ENCODE results near the gene PPP6R3.

Gene PPP6R3

DNA sequence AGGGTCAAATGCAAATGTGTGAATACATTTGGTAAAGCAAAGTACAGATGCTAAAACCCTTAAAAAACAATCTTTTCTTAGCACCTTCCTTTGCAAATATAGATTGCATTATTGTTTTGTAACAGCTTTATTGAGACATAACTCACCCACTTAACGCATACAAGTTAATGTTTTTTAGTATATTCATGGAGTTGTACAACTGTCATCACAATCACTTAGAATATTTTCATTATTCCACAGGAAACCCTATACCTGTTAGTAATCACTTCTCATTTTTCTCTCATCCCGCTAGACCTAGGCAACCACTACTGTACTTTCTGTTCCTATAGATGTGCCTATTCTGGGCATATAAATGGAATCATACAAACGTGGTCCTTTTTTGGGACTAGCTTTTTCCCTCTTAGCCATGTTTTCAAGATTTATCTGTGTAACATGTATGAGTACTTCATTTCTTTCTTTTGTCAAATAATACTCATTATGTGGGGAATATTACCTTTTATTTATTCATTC is 34.7 kb downstream of the PPP6R3 start:
- in situ Hi-C loops (cut with HindIII; ENCODE audit: low pct_unique_long_range_greater_than_20kb, low sequenced_read_pairs) = no loop called here
- no peak for TF ChIP-seq JUND (IDR thresholded peaks at IDR 0.05; ENCODE audit: low read depth)
- DNase-seq (ENCODE audit: low read depth in 1 of 2, low spot score in 1 of 2) = no peak

DNA sequence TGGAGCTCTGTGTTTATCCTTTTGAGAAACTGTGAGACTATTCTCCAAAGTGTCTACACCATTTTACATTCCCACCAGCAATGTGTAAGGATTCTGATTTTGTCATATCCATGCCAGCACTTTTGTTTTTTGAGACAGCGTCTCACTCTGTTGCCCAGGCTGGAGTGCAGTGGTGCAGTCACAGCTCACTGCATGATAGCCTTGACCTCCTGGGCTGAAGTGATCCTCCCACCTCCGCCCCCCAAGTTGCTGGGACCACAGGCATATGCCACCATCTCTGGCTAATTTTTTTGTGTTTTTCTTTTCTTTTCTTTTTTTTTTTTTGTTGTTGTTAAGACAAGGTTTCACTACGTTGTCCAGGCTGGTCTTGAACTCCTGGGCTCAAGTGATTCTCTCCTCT is 35.3 kb downstream of the PPP6R3 start:
- no peak for TF ChIP-seq JUND (IDR thresholded peaks at IDR 0.05; ENCODE audit: low read depth)
- no peak for DNase-seq (ENCODE audit: low read depth in 1 of 2, low spot score in 1 of 2)
- in situ Hi-C loops (cut with HindIII; ENCODE audit: low pct_unique_long_range_greater_than_20kb, low sequenced_read_pairs) = no loop called here

DNA sequence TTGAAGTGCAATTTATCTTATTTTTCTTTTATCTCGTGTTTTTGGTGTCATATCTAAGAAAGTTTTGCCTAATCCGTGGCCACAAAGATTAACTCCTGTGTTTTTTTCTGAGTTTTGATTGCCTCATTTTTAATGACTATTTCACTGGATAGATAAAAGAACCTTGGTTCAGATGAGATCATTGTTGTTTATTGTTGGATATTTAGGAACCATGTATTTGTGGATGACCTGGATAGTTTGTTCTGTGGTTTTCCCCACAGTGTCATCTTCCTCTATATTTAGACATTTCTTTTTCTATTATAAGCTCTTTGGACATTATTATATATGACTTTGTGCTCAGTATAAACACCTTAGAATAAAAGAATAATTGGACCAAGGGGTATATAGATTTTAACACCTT is 37.2 kb downstream of the PPP6R3 start:
- in situ Hi-C loops (cut with HindIII; ENCODE audit: low pct_unique_long_range_greater_than_20kb, low sequenced_read_pairs) = no loop called here
- DNase-seq (ENCODE audit: low read depth in 1 of 2, low spot score in 1 of 2) = no peak
- TF ChIP-seq JUND (IDR thresholded peaks at IDR 0.05; ENCODE audit: low read depth) = no peak

DNA sequence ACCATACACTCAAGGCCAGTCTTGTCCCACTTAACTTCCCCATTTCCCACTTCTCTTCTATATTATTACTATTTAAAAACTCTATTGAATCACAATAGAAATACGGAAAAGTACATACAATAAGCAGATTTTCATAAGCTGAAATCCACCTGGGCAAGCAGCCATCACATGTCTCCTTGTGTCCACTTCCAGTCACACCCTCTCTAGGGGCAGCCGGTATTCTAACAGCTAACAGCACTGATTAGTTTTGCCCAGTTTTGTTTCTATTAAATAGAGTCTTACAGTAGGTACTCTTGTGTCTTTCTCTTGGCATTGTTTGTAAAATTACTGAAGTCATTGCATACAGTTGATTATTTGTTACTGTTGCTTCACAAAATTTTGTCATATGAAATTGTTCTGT is 37.8 kb downstream of the PPP6R3 start:
- in situ Hi-C loops (cut with HindIII; ENCODE audit: low pct_unique_long_range_greater_than_20kb, low sequenced_read_pairs) = no loop called here
- TF ChIP-seq JUND (IDR thresholded peaks at IDR 0.05; ENCODE audit: low read depth) = no peak
- DNase-seq (ENCODE audit: low read depth in 1 of 2, low spot score in 1 of 2) = no peak

DNA sequence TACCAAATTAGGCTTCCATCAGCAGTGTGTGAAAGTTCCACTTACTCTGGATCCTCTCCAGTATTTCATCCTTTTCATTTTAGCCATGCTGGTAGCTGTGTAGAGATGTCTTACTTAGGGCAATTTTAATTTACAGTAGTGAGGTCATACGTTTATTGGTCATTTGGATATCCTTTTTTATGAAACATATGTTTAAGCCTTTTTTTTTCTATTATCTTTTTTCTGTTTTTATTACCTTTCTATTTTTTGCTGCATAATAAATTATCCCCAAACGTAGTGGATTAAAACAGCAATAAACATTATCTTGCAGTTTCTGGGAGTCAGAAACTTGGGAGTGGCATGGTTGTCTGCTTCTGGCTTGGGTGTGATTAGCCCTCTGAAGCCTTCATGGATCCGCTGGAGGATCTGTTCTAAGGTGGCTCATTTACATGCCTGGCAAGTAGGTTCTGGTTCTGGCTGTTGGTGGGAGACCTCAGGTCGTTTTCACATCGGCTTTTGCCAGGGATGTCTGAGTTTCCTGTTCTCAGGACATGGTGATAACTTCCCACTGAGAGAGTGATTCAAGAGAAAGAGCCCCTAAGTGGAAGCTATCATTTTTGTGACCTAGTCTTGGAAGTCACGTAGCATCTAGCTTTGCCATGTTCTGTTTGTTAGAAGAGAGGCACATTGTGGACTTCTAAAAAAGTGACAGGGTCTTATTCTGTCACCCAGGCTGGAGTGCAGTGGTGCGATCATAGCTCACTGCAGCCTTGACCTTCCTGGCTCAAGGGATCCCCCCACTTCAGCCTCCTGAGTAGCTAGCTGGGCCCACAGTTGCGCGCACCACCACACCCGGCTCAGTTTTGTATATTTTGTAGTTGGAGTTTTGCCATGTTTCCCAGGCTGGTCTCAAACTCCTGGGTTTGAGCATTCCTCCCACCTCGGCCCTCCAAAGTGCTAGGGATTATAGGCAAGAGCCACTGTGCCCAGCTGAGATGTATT is 38.6 kb downstream of the PPP6R3 start:
- TF ChIP-seq JUND (IDR thresholded peaks at IDR 0.05; ENCODE audit: low read depth) = no peak
- in situ Hi-C loops (cut with HindIII; ENCODE audit: low pct_unique_long_range_greater_than_20kb, low sequenced_read_pairs) = no loop called here
- DNase-seq (ENCODE audit: low read depth in 1 of 2, low spot score in 1 of 2) = no peak

DNA sequence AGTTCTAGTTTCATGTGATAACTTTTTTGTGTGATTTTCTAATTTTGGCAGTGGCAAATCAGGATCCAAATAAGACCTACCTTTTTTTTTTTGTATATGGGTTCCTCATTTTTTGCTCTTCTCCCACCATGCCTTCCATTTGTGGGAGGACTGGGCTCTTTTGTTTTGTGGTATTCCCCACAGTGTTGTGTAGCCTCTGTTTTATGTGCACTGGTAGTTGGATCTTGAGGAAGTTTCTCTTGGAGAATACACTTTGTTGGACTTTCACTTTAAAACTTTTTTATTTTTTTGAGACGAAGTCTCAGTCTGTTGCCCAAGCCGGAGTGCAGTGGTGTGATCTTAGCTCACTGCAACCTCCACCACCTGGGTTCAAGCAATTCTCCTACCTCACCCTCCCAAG is 39.7 kb downstream of the PPP6R3 start:
- DNase-seq (ENCODE audit: low read depth in 1 of 2, low spot score in 1 of 2) = no peak
- no peak for TF ChIP-seq JUND (IDR thresholded peaks at IDR 0.05; ENCODE audit: low read depth)
- in situ Hi-C loops (cut with HindIII; ENCODE audit: low pct_unique_long_range_greater_than_20kb, low sequenced_read_pairs) = no loop called here

DNA sequence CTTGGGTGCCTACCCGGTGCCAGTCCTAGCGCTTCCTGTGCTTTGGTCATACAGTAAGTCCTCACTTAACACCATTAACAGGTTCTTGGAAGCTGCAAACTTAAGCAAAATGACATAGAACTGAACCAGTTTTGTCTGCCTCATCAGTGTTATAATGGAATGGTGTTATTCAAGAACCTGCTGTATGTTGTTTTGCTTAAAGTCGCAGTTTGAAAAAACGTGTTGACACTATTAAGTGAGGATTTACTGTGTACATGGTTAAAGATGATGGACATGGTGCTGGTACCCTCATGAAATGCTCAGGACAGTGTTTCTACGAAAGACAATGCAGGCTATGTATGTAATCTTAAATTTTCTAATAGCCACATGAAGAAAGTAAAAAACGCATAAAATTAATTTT is 41.3 kb downstream of the PPP6R3 start:
- no peak for DNase-seq (ENCODE audit: low read depth in 1 of 2, low spot score in 1 of 2)
- in situ Hi-C loops (cut with HindIII; ENCODE audit: low pct_unique_long_range_greater_than_20kb, low sequenced_read_pairs) = no loop called here

DNA sequence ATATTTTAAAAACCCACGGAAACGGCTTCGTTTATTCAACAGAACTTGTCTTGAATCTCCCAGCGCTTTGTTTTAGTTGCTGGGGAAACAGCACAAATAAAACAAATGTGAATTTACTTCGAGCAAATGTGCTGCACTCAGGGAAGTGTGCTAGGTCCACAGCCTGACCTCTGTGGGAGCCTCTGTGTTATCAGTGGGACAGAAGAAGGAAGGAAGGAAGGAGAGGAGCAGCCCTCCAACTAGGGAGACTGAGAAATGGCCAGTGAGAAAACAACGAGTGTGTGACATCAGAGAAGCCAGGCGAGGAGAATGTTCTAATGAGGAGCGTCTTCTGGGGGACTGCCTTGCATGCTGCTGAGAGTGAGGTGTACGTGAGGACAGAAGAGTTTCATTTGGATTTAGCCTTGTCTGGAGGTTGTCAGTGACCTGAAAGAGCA is 42.7 kb downstream of the PPP6R3 start:
- TF ChIP-seq JUND (IDR thresholded peaks at IDR 0.05; ENCODE audit: low read depth) = no peak
- in situ Hi-C loops (cut with HindIII; ENCODE audit: low pct_unique_long_range_greater_than_20kb, low sequenced_read_pairs) = no loop called here
- no peak for DNase-seq (ENCODE audit: low read depth in 1 of 2, low spot score in 1 of 2)

More for the DNA sequence above, 41.3 kb downstream of the PPP6R3 start:
- TF ChIP-seq JUND (IDR thresholded peaks at IDR 0.05; ENCODE audit: low read depth) = no peak

DNA sequence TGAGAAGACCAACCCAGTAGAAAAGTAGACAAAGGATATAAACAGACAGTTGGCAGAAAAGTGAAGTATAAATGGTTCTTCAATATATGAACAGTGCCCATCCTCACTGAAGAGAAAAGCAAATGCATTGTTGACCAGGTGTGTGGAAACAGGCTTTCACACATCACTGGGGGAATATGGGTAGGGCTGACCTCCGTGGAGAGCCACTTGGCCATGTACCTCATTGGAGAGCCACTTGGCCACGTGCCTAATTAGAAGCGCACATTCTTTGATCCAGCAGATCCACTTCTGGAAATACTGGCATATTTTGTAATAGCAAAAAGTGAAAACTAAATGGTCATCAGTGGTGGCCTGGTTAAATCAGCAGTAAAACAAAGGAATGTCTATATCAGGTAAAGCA is 43.2 kb downstream of the PPP6R3 start:
- in situ Hi-C loops (cut with HindIII; ENCODE audit: low pct_unique_long_range_greater_than_20kb, low sequenced_read_pairs) = no loop called here
- TF ChIP-seq JUND (IDR thresholded peaks at IDR 0.05; ENCODE audit: low read depth) = no peak
- DNase-seq (ENCODE audit: low read depth in 1 of 2, low spot score in 1 of 2) = no peak

DNA sequence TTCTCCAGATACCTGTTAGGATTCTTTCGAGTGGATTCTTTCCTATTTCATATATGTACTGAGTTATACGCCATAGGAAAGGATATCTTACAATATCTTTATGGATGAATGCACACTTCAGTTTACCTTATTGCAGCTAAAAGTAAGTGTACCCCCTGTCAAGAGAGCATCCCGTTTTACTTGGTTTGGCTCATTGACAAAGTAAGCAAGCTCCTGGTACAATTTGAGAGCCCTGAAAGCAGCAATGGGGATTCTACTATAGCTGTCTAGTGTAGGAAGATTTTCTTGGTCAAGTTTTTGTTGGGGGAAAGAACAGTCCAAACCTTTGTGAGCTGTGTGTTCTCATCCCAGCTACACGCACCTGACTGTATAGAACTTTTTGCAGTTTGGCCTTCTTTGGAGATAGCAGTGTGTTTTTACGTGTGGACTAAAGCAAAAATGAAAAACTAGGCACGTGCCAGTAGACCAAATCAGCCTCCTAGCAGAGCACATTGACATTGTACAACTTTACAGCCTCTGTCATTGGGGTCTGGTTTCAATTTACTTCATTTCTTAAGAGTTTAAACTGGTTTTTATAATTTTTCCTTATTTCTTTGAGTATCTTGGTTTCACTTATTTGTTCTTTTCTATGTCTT is 44.0 kb downstream of the PPP6R3 start:
- no peak for TF ChIP-seq JUND (IDR thresholded peaks at IDR 0.05; ENCODE audit: low read depth)
- in situ Hi-C loops (cut with HindIII; ENCODE audit: low pct_unique_long_range_greater_than_20kb, low sequenced_read_pairs) = no loop called here
- no peak for DNase-seq (ENCODE audit: low read depth in 1 of 2, low spot score in 1 of 2)

DNA sequence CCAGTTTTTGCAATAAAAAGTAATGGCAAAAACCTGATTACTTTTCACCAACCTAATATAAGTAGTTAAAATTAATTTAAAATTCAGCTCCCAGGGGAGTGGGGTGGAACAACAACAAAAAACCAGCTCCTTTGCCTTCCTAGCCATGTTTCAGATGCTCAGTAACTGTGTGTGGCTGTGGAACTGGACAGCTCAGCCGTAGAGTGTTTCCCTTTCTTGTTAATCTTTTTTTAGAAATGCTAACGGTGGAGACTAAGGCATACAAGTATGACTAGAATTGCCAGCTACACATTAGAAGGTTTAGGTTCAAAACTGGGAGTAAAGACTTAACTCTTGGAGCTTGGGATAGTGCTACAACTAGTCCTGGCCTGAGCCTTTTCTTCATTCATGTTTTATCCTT is 45.0 kb downstream of the PPP6R3 start:
- no peak for DNase-seq (ENCODE audit: low read depth in 1 of 2, low spot score in 1 of 2)
- in situ Hi-C loops (cut with HindIII; ENCODE audit: low pct_unique_long_range_greater_than_20kb, low sequenced_read_pairs) = no loop called here
- no peak for TF ChIP-seq JUND (IDR thresholded peaks at IDR 0.05; ENCODE audit: low read depth)

DNA sequence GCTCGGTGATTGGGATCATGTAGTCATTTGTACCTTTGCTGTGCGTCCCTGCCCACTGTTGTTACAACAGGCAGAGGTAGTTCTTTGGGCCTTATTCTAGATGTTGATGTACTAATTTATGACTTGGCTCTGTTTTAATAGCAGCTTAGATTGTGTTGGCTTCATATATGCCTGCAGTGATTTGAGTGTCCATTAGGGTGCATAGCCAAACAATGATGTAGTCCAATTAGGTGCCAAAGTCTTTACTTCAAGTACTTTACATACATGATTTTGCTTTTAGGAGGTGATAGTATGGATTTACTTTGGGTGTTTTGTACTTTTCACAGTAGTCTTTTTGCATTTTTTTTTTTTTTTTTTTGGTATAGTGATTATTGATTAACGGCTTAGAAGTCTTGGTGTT is 46.4 kb downstream of the PPP6R3 start:
- peak in 1 of 2 experiments; percentile 34 for DNase-seq (ENCODE audit: low read depth in 1 of 2, low spot score in 1 of 2)
- in situ Hi-C loops (cut with HindIII; ENCODE audit: low pct_unique_long_range_greater_than_20kb, low sequenced_read_pairs) = no loop called here

DNA sequence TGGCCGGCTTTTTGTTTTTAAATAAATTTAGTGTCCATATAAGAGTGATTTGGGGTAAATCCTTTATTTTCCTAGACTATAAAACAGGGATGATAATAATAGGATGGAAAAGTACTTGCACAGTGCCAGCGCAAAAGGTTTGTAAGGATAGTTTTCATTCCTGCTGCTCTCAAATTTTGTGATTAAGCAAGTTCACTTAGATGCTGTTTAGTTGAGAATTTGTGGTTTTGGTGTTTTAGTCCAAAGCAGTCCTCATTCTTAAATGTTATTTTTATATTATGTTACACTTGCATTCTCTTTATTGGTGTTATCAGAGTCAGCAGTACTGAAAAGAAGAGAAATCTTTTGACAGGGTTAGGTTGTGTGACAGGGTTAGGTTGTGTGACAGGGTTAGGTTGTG is 47.9 kb downstream of the PPP6R3 start:
- in situ Hi-C loops (cut with HindIII; ENCODE audit: low pct_unique_long_range_greater_than_20kb, low sequenced_read_pairs) = no loop called here
- no peak for TF ChIP-seq JUND (IDR thresholded peaks at IDR 0.05; ENCODE audit: low read depth)
- no peak for DNase-seq (ENCODE audit: low read depth in 1 of 2, low spot score in 1 of 2)

More for the DNA sequence above, 46.4 kb downstream of the PPP6R3 start:
- no peak for TF ChIP-seq JUND (IDR thresholded peaks at IDR 0.05; ENCODE audit: low read depth)

All from T47D (cell line).